Measurements from ENCODE around the gene MFRP. TPM values are rescaled to one million over a fixed set of nuclear protein-coding genes. Genes with fewer than 3 reads are reported as not detected.
A peak's percentile ranks its signal among the peaks of the same experiment; 100 is the strongest.

Gene MFRP
- total RNA-seq, 2 donors from 2014 or later, result not detected

- Mint-ChIP-seq H3K27me3 (peaks cover 1 to 16% of the 10 kb centered on the region in 2 donors), H3K4me3 (peak overlapping the region; percentile 99), H3K36me3 (peaks cover 6% of the 10 kb centered on the region), H3K9me3 (no peaks in the 10 kb centered on the region), H3K27ac (peak overlapping the region; percentile 90 to 97), H3K4me1 (ENCODE audit: low read depth in 2 of 2) (peaks cover 26 to 30% of the 10 kb centered on the region in 2 donors)
- no peak for ATAC-seq
- DNase-seq (ENCODE audit: low spot score), result no peak
These were observed 11.3 kb downstream of the MFRP start for GRCh38 chr11:119335091-119335654.

GRCh38 chr11:119334174-119334930, 12.2 kb downstream of the MFRP start, which contains the start of gene RNF26:
TSS of gene RNF26 (plus strand) at chr11:119334527. CDS start at chr11:119335123, 596 bp downstream.
- peaks cover 9 to 15% of the 10 kb centered on the region in 2 donors for H3K27me3 Mint-ChIP-seq
- no peaks in the 10 kb centered on the region for H3K9me3 Mint-ChIP-seq
- ATAC-seq (peak; percentile 94 to 98), DNase-seq (ENCODE audit: low spot score) (peak; percentile 94)
- H3K4me3 Mint-ChIP-seq, result peak within 1 kb of the TSS; percentile 99
- H3K36me3 Mint-ChIP-seq, result peaks cover 6% of the 10 kb centered on the region
- peak within 1 kb of the TSS; percentile 90 to 97 for H3K27ac Mint-ChIP-seq
- peaks cover 25 to 30% of the 10 kb centered on the region in 2 donors for H3K4me1 Mint-ChIP-seq (ENCODE audit: low read depth in 2 of 2)

GRCh38 chr11:119332111-119332765, 14.3 kb downstream of the MFRP start:
- Mint-ChIP-seq H3K9me3 (no peaks in the 10 kb centered on the region), H3K36me3 (peaks cover 6% of the 10 kb centered on the region), H3K27me3 (peaks cover 9% of the 10 kb centered on the region in 2 donors), H3K4me1 (ENCODE audit: low read depth in 2 of 2) (peaks cover 20 to 30% of the 10 kb centered on the region in 2 donors), H3K27ac (peak overlapping the region; percentile 90 to 97), H3K4me3 (peak overlapping the region; percentile 99)
- ATAC-seq (no peak), DNase-seq (ENCODE audit: low spot score) (no peak)

GRCh38 chr11:119330237-119330636, 16.3 kb downstream of the MFRP start:
- Mint-ChIP-seq H3K36me3 (peaks cover 6% of the 10 kb centered on the region), H3K27ac (no peak overlapping the region), H3K9me3 (no peaks in the 10 kb centered on the region)

GRCh38 chr11:119329320-119329719, 17.2 kb downstream of the MFRP start:
- Mint-ChIP-seq H3K36me3 (no peaks in the 10 kb centered on the region), H3K27me3 (peaks cover 9% of the 10 kb centered on the region in 2 donors), H3K4me3 (no peak overlapping the region), H3K4me1 (ENCODE audit: low read depth in 2 of 2) (peaks cover 7 to 14% of the 10 kb centered on the region in 2 donors), H3K9me3 (no peaks in the 10 kb centered on the region), H3K27ac (no peak overlapping the region)
- DNase-seq (ENCODE audit: low spot score) (no peak), ATAC-seq (no peak)

More at GRCh38 chr11:119330237-119330636, 16.3 kb downstream of the MFRP start:
- Mint-ChIP-seq H3K4me3 (no peak overlapping the region), H3K4me1 (ENCODE audit: low read depth in 2 of 2) (peaks cover 13 to 22% of the 10 kb centered on the region in 2 donors), H3K27me3 (peaks cover 9% of the 10 kb centered on the region in 2 donors)
- DNase-seq (ENCODE audit: low spot score) (no peak), ATAC-seq (no peak)

- Mint-ChIP-seq H3K4me3 (no peak overlapping the region), H3K36me3 (no peaks in the 10 kb centered on the region), H3K9me3 (no peaks in the 10 kb centered on the region), H3K27me3 (peaks cover 6 to 9% of the 10 kb centered on the region in 2 donors), H3K4me1 (ENCODE audit: low read depth in 2 of 2) (peaks cover 7 to 21% of the 10 kb centered on the region in 2 donors), H3K27ac (no peak overlapping the region)
- DNase-seq (ENCODE audit: low spot score) (no peak), ATAC-seq (no peak)
These were observed 22.3 kb downstream of the MFRP start for GRCh38 chr11:119324189-119324588.

GRCh38 chr11:119323532-119324033, 22.9 kb downstream of the MFRP start:
- peak; percentile 73 for DNase-seq (ENCODE audit: low spot score)
- Mint-ChIP-seq H3K27ac (peak overlapping the region in 1 of 2 donors; percentile 17), H3K4me1 (ENCODE audit: low read depth in 2 of 2) (peaks cover 11 to 27% of the 10 kb centered on the region in 2 donors), H3K36me3 (no peaks in the 10 kb centered on the region), H3K4me3 (no peak overlapping the region), H3K27me3 (peaks cover 9 to 15% of the 10 kb centered on the region in 2 donors), H3K9me3 (no peaks in the 10 kb centered on the region)
- ATAC-seq, result no peak

GRCh38 chr11:119322921-119323531, 23.5 kb downstream of the MFRP start:
- no peaks in the 10 kb centered on the region for H3K9me3 Mint-ChIP-seq
- peaks cover 10 to 16% of the 10 kb centered on the region in 2 donors for H3K27me3 Mint-ChIP-seq
- DNase-seq (ENCODE audit: low spot score), result no peak
- peaks cover 12 to 29% of the 10 kb centered on the region in 2 donors for H3K4me1 Mint-ChIP-seq (ENCODE audit: low read depth in 2 of 2)
- ATAC-seq, result no peak
- no peak overlapping the region for H3K4me3 Mint-ChIP-seq
- peak overlapping the region in 1 of 2 donors; percentile 17 for H3K27ac Mint-ChIP-seq
- no peaks in the 10 kb centered on the region for H3K36me3 Mint-ChIP-seq

- H3K4me1 Mint-ChIP-seq (ENCODE audit: low read depth in 2 of 2), result peaks cover 12 to 29% of the 10 kb centered on the region in 2 donors
- DNase-seq (ENCODE audit: low spot score) (no peak), ATAC-seq (no peak)
- H3K4me3 Mint-ChIP-seq, result no peak overlapping the region
- H3K27me3 Mint-ChIP-seq, result peaks cover 10 to 16% of the 10 kb centered on the region in 2 donors
- no peaks in the 10 kb centered on the region for H3K36me3 Mint-ChIP-seq
- no peaks in the 10 kb centered on the region for H3K9me3 Mint-ChIP-seq
- no peak overlapping the region for H3K27ac Mint-ChIP-seq
These were observed 24.2 kb downstream of the MFRP start for GRCh38 chr11:119322360-119322739.

- peak; percentile 83 to 84 for ATAC-seq
- no peaks in the 10 kb centered on the region for H3K9me3 Mint-ChIP-seq
- peak; percentile 78 for DNase-seq (ENCODE audit: low spot score)
These were observed 25.6 kb downstream of the MFRP start for GRCh38 chr11:119320776-119321524.

GRCh38 chr11:119320240-119320775, 26.2 kb downstream of the MFRP start:
- Mint-ChIP-seq H3K27me3 (peaks cover 10 to 16% of the 10 kb centered on the region in 2 donors), H3K9me3 (no peaks in the 10 kb centered on the region), H3K4me3 (peak overlapping the region; percentile 80), H3K36me3 (no peaks in the 10 kb centered on the region), H3K27ac (peak overlapping the region in 1 of 2 donors; percentile 81), H3K4me1 (ENCODE audit: low read depth in 2 of 2) (peaks cover 12 to 29% of the 10 kb centered on the region in 2 donors)
- ATAC-seq, result no peak
- DNase-seq (ENCODE audit: low spot score), result no peak

More at GRCh38 chr11:119320776-119321524, 25.6 kb downstream of the MFRP start:
- Mint-ChIP-seq H3K27me3 (peaks cover 10 to 16% of the 10 kb centered on the region in 2 donors), H3K27ac (peak overlapping the region in 1 of 2 donors; percentile 67), H3K36me3 (no peaks in the 10 kb centered on the region), H3K4me1 (ENCODE audit: low read depth in 2 of 2) (peaks cover 12 to 29% of the 10 kb centered on the region in 2 donors), H3K4me3 (peak overlapping the region; percentile 74)

- Mint-ChIP-seq H3K9me3 (no peaks in the 10 kb centered on the region), H3K36me3 (no peaks in the 10 kb centered on the region), H3K27ac (peak overlapping the region in 1 of 2 donors; percentile 81), H3K4me3 (peak overlapping the region; percentile 80), H3K27me3 (peaks cover 11 to 16% of the 10 kb centered on the region in 2 donors), H3K4me1 (ENCODE audit: low read depth in 2 of 2) (peaks cover 12 to 29% of the 10 kb centered on the region in 2 donors)
- ATAC-seq, result no peak
- no peak for DNase-seq (ENCODE audit: low spot score)
These were observed 26.7 kb downstream of the MFRP start for GRCh38 chr11:119319700-119320239.
